Body of pancreas (tissue), 4 donors: ENCODE data around the gene ATP7B. TPM values are rescaled to one million over a fixed set of nuclear protein-coding genes. Genes with fewer than 3 reads are reported as not detected.

Source experiments
- ATAC-seq: fragments of 150-250 bp; one replicate; pipeline ENCODE4 v1.9.1; 2016
- DNase-seq, 4 donors: peaks; one replicate each; pipeline ENCODE4 v3.0.0-alpha.2; 2019
- H3K27ac ChIP-seq, 4 donors: fragments of 200-600 bp; sonication (generic); 1 replicate in 3 of 4; 2 replicates in 1 of 4; pipeline versions ENCODE4 v1.5.1 to v1.6.1; 2016 to 2019; ENCODE audit warnings: mild to moderate bottlenecking in 1 of 4, mixed read lengths in 1 of 4, moderate library complexity in 1 of 4
- H3K27me3 ChIP-seq, 2 donors: fragments of 200-600 bp; sonication (generic); one replicate each; pipeline ENCODE4 v1.6.0; 2016; ENCODE audit warnings: mild to moderate bottlenecking in 1 of 2
- H3K36me3 ChIP-seq, 2 donors: fragments of 200-600 bp; sonication (generic); replicated peaks in 1 of 2; 2 replicates each; pipeline ENCODE4 v1.5.1; 2016; ENCODE audit warnings: low read depth in 2 of 2; ENCODE audit not compliant: insufficient read depth in 1 of 2
- H3K4me1 ChIP-seq: fragments of 200-600 bp; sonication (generic); one replicate; pipeline ENCODE4 v1.6.0; 2016
- H3K4me3 ChIP-seq, 2 donors: fragments of 200-600 bp; sonication (generic); 1 replicate in 1 of 2; 2 replicates in 1 of 2; pipeline ENCODE4 v1.5.1; 2016 to 2019
- H3K9me3 ChIP-seq, 3 donors: fragments of 200-600 bp; sonication (generic); 1 replicate in 2 of 3; 2 replicates in 1 of 3; pipeline ENCODE4 v1.5.1; 2016
- POLR2A ChIP-seq, 3 donors: fragments of 450-650 bp; IDR thresholded peaks; one replicate each; pipeline ENCODE4 v1.6.1; 2016; ENCODE audit warnings: antibody characterized with exemption in 3 of 3, mild to moderate bottlenecking in 2 of 3
- WGBS, 2 donors: methylation state at CpG; one replicate each; pipeline ENCODE4 v1.1.5; 2017; 5-methylcytosine and 5-hydroxymethylcytosine counted together
- intact Hi-C: fragments of 100-400 bp; cut with DNase I; formaldehyde crosslinking; loops from one replicate; pipeline ENCODE4 v1.15.1; 2023
- total RNA-seq, 2 donors: library from RNA; depleted of rRNA; stranded (reverse); fragments of >200 nt; gene quantifications; one replicate each; pipeline ENCODE4 v1.1.0, GENCODE V29; 2016
- TF ChIP-seq, protein P1 (sequence below), 7 experiments: fragments of 450-650 bp in 4 of 7; fragments of 200-600 bp in 3 of 7; sonication (generic) in 3 of 7; IDR thresholded peaks; one replicate each; pipeline ENCODE4 v1.5.1; 2016 to 2019; ENCODE audit warnings: antibody characterized with exemption in 7 of 7

ATP7B gene
- total RNA-seq, 2 donors from 2014 or later = 5.7 to 6.9 TPM

GRCh38 chr13:51967482-51968446 lies 43.5 kb downstream of the ATP7B start:
- Histone ChIP-seq H3K27me3 (no peaks in the 10 kb centered on the region), H3K27ac (no peak overlapping the region), H3K4me3 (no peak overlapping the region), H3K4me1 (no peaks in the 10 kb centered on the region), H3K9me3 (no peaks in the 10 kb centered on the region), H3K36me3 (no peaks in the 10 kb centered on the region)
- ATAC-seq (no peak), DNase-seq (no peak)
- TF ChIP-seq, protein P1, sequence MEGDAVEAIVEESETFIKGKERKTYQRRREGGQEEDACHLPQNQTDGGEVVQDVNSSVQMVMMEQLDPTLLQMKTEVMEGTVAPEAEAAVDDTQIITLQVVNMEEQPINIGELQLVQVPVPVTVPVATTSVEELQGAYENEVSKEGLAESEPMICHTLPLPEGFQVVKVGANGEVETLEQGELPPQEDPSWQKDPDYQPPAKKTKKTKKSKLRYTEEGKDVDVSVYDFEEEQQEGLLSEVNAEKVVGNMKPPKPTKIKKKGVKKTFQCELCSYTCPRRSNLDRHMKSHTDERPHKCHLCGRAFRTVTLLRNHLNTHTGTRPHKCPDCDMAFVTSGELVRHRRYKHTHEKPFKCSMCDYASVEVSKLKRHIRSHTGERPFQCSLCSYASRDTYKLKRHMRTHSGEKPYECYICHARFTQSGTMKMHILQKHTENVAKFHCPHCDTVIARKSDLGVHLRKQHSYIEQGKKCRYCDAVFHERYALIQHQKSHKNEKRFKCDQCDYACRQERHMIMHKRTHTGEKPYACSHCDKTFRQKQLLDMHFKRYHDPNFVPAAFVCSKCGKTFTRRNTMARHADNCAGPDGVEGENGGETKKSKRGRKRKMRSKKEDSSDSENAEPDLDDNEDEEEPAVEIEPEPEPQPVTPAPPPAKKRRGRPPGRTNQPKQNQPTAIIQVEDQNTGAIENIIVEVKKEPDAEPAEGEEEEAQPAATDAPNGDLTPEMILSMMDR (IDR thresholded peaks at IDR 0.05) = no peak
- no peak for TF ChIP-seq POLR2A (IDR thresholded peaks at IDR 0.05)
- 77 to 89% methylated on average over 8 of the region's 8 CpGs for WGBS, 2 donors
- intact Hi-C loops = no loop called here

DNA sequence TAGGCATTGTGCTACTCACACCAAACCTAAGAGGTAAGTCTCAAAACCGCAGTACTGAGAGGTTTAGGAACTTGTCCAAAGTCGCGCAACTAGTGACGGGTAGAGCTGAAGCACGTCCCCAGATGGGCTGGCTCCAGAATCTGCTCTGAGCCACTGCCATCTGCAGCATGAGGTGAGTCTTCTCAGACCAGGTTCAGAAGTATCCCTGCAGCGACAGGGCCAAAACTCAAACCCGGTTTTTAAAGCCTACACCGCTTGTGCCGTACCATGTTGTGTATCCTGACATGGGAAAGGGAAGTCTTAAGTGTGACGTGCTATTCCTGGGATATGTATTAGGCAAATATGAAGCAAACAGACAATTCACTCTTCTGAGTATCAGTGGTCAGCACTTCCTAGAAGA lies 45.1 kb downstream of the ATP7B start:
- DNase-seq = no peak
- 86 to 91% methylated on average over 9 to 10 of the region's 10 CpGs for WGBS, 2 donors
- Histone ChIP-seq H3K27ac (no peak overlapping the region), H3K36me3 (no peaks in the 10 kb centered on the region), H3K4me1 (no peaks in the 10 kb centered on the region), H3K4me3 (no peak overlapping the region), H3K9me3 (no peaks in the 10 kb centered on the region), H3K27me3 (no peaks in the 10 kb centered on the region)
- TF ChIP-seq, protein P1 (IDR thresholded peaks at IDR 0.05) = no peak
- TF ChIP-seq POLR2A (IDR thresholded peaks at IDR 0.05) = no peak
- intact Hi-C loops = no loop called here
- ATAC-seq = no peak

- no peak overlapping the region for H3K27ac ChIP-seq
- ATAC-seq = no peak
- WGBS, 2 donors = 87 to 89% methylated on average over 5 of the region's 5 CpGs
Observed at GRCh38 chr13:51961493-51962403, 49.5 kb downstream of the ATP7B start.

GRCh38 chr13:51960766-51961165 lies 50.5 kb downstream of the ATP7B start:
- Histone ChIP-seq H3K36me3 (no peaks in the 10 kb centered on the region), H3K27me3 (no peaks in the 10 kb centered on the region), H3K9me3 (no peaks in the 10 kb centered on the region), H3K4me3 (no peak overlapping the region), H3K4me1 (no peaks in the 10 kb centered on the region), H3K27ac (no peak overlapping the region)
- ATAC-seq (no peak), DNase-seq (no peak)
- TF ChIP-seq, protein P1 (IDR thresholded peaks at IDR 0.05) = no peak
- no peak for TF ChIP-seq POLR2A (IDR thresholded peaks at IDR 0.05)
- WGBS, 2 donors = 92 to 98% methylated on average over 4 of the region's 4 CpGs
- intact Hi-C loops = no loop called here

More at GRCh38 chr13:51961493-51962403, 49.5 kb downstream of the ATP7B start:
- H3K4me3 ChIP-seq = no peak overlapping the region
- no peak for TF ChIP-seq POLR2A (IDR thresholded peaks at IDR 0.05)
- TF ChIP-seq, protein P1 (IDR thresholded peaks at IDR 0.05) = no peak
- intact Hi-C loops = no loop called here
- H3K36me3 ChIP-seq = no peaks in the 10 kb centered on the region
- H3K27me3 ChIP-seq = no peaks in the 10 kb centered on the region
- no peak for DNase-seq
- no peaks in the 10 kb centered on the region for H3K4me1 ChIP-seq
- no peaks in the 10 kb centered on the region for H3K9me3 ChIP-seq
